GDM1 (cell line): ENCODE measurements around the gene RAPGEF3.

ENCODE experiments used
- DNase-seq: peaks from one replicate; lab custom pipeline; 2025; lab: John Stamatoyannopoulos, UW

RAPGEF3 gene

GRCh38 chr12:47755655-47756562, 2.8 kb downstream of the RAPGEF3 start:
- no peak for DNase-seq

GRCh38 chr12:47754881-47755280, 3.8 kb downstream of the RAPGEF3 start:
- DNase-seq, result no peak

GRCh38 chr12:47754126-47754525, 4.6 kb downstream of the RAPGEF3 start:
- no peak for DNase-seq

- no peak for DNase-seq
Measured at GRCh38 chr12:47753021-47754001, 5.4 kb downstream of the RAPGEF3 start.

GRCh38 chr12:47752552-47752951, 6.1 kb downstream of the RAPGEF3 start:
- DNase-seq, result no peak

- no peak for DNase-seq
Measured at GRCh38 chr12:47752121-47752520, 6.6 kb downstream of the RAPGEF3 start.

GRCh38 chr12:47751561-47751960, 7.1 kb downstream of the RAPGEF3 start:
- DNase-seq, result no peak

- no peak for DNase-seq
Measured at GRCh38 chr12:47750916-47751470, 7.7 kb downstream of the RAPGEF3 start.

- DNase-seq, result no peak
Measured at GRCh38 chr12:47750229-47750798, 8.4 kb downstream of the RAPGEF3 start.

- no peak for DNase-seq
Measured at GRCh38 chr12:47748899-47749298, 9.8 kb downstream of the RAPGEF3 start.

- DNase-seq, result no peak
Measured at GRCh38 chr12:47748507-47748828, 10.2 kb downstream of the RAPGEF3 start.

- no peak for DNase-seq
Measured at GRCh38 chr12:47747596-47748506, 10.8 kb downstream of the RAPGEF3 start.

GRCh38 chr12:47747126-47747525, 11.6 kb downstream of the RAPGEF3 start:
- DNase-seq, result no peak

GRCh38 chr12:47746523-47746922, 12.2 kb downstream of the RAPGEF3 start:
- no peak for DNase-seq

GRCh38 chr12:47746073-47746472, 12.6 kb downstream of the RAPGEF3 start:
- no peak for DNase-seq

- no peak for DNase-seq
Measured at GRCh38 chr12:47745485-47746041, 13.1 kb downstream of the RAPGEF3 start.

- no peak for DNase-seq
Measured at GRCh38 chr12:47744778-47745436, 13.8 kb downstream of the RAPGEF3 start.

- DNase-seq, result no peak
Measured at GRCh38 chr12:47744005-47744651, 14.6 kb downstream of the RAPGEF3 start.

GRCh38 chr12:47743311-47743860, 15.3 kb downstream of the RAPGEF3 start:
- no peak for DNase-seq
